HepG2 (cell line): ENCODE data around the gene PSD4. TPM values are rescaled to one million over a fixed set of nuclear protein-coding genes. Genes with fewer than 3 reads are reported as not detected.

ENCODE experiments used
- CTCF ChIP-seq: sonication (generic); formaldehyde crosslinking; IDR thresholded peaks from 2 replicates; pipeline ENCODE4 v1.5.0; 2020; ENCODE audit warnings: mild to moderate bottlenecking, missing genetic modification reagents, moderate library complexity
- ELF4 ChIP-seq: sonication (generic); formaldehyde crosslinking; IDR thresholded peaks from 2 replicates; pipeline ENCODE4 v1.5.0; 2020; ENCODE audit warnings: missing genetic modification reagents, mild to moderate bottlenecking, moderate library complexity, borderline replicate concordance
- IRX3 ChIP-seq: sonication (generic); formaldehyde crosslinking; IDR thresholded peaks from 2 replicates; pipeline ENCODE4 v1.8.1; 2023; ENCODE audit warnings: mild to moderate bottlenecking, low read depth, missing genetic modification reagents, borderline replicate concordance
- JUNB ChIP-seq: sonication (generic); formaldehyde crosslinking; IDR thresholded peaks from 2 replicates; pipeline ENCODE4 v1.8.0; 2022; ENCODE audit warnings: missing genetic modification reagents, mild to moderate bottlenecking, borderline replicate concordance
- JUND ChIP-seq: sonication (generic); formaldehyde crosslinking; IDR thresholded peaks from 2 replicates; pipeline ENCODE4 v1.8.0; 2022; ENCODE audit warnings: mild to moderate bottlenecking, missing genetic modification reagents
- KDM3A ChIP-seq: IDR thresholded peaks from 2 replicates; pipeline ENCODE4 v1.6.1; 2018; ENCODE audit warnings: low read depth, missing compliant biosample characterization
- POGK ChIP-seq: sonication (generic); formaldehyde crosslinking; conservative IDR thresholded peaks from 2 replicates; pipeline ENCODE4 v1.8.0; 2022; ENCODE audit warnings: mild to moderate bottlenecking, moderate library complexity, missing genetic modification reagents
- POLR2A ChIP-seq, 2 experiments: IDR thresholded peaks; 2 replicates each; pipeline ENCODE4 v1.6.1; 2011; ENCODE audit warnings: low read depth in 2 of 2, low read length in 2 of 2, mild to moderate bottlenecking in 1 of 2, moderate library complexity in 1 of 2; ENCODE audit not compliant: insufficient read depth in 1 of 2
- PRDM10 ChIP-seq: sonication (generic); formaldehyde crosslinking; IDR thresholded peaks from 2 replicates; pipeline ENCODE4 v1.4.0; 2020; ENCODE audit warnings: low read depth, missing genetic modification reagents
- SIX1 ChIP-seq: sonication (generic); formaldehyde crosslinking; IDR thresholded peaks from 2 replicates; pipeline ENCODE4 v1.4.0; 2020; ENCODE audit warnings: missing genetic modification reagents, borderline replicate concordance
- SNAPC2 ChIP-seq: sonication (generic); formaldehyde crosslinking; IDR thresholded peaks from 2 replicates; pipeline ENCODE4 v1.8.1; 2022; ENCODE audit warnings: mild to moderate bottlenecking, missing genetic modification reagents
- TAF15 ChIP-seq: fragments of 200-400 bp; formaldehyde crosslinking; IDR thresholded peaks from one replicate; pipeline ENCODE4 v1.6.1; 2018; ENCODE audit warnings: mild to moderate bottlenecking, low read depth, low read length; ENCODE audit not compliant: poor library complexity, severe bottlenecking
- XBP1 ChIP-seq: sonication (generic); formaldehyde crosslinking; IDR thresholded peaks from 2 replicates; pipeline ENCODE4 v1.5.0; 2020; ENCODE audit warnings: missing genetic modification reagents
- YEATS4 ChIP-seq: sonication (generic); formaldehyde crosslinking; IDR thresholded peaks from 2 replicates; pipeline ENCODE4 v1.4.0; 2020; ENCODE audit warnings: missing genetic modification reagents, borderline replicate concordance
- ZBTB33 ChIP-seq: sonication (generic); formaldehyde crosslinking; IDR thresholded peaks from 2 replicates; pipeline ENCODE4 v1.4.0; 2020; ENCODE audit warnings: missing genetic modification reagents
- ZMAT3 ChIP-seq: sonication (generic); formaldehyde crosslinking; conservative IDR thresholded peaks from 2 replicates; pipeline ENCODE4 v1.7.0; 2021; ENCODE audit warnings: missing genetic modification reagents
- ZNF253 ChIP-seq: sonication (generic); formaldehyde crosslinking; IDR thresholded peaks from 2 replicates; pipeline ENCODE4 v1.8.0; 2022; ENCODE audit warnings: mild to moderate bottlenecking, missing genetic modification reagents, borderline replicate concordance
- ZNF274 ChIP-seq: sonication (generic); formaldehyde crosslinking; IDR thresholded peaks from 2 replicates; pipeline ENCODE4 v1.5.1; 2020; ENCODE audit warnings: mild to moderate bottlenecking, missing genetic modification reagents
- ZNF737 ChIP-seq: sonication (generic); formaldehyde crosslinking; IDR thresholded peaks from 2 replicates; pipeline ENCODE4 v1.5.0; 2020; ENCODE audit warnings: missing genetic modification reagents, mild to moderate bottlenecking, borderline replicate concordance
- ZNF891 ChIP-seq: sonication (generic); formaldehyde crosslinking; IDR thresholded peaks from 2 replicates; pipeline ENCODE4 v1.5.0; 2020; ENCODE audit warnings: mild to moderate bottlenecking, missing genetic modification reagents
- polyA plus RNA-seq, 8 experiments: library from polyadenylated mRNA; depleted of rRNA in 3 of 8; stranded (reverse) in 7 of 8; unstranded in 1 of 8; fragments of >200 nt; fragmentation: Illumina TruSeq in 4 of 8; extraction: Trizol in 4 of 8; gene quantifications; 2 replicates each; pipeline versions ENCODE4 v1.2.1 to v1.2.3, GENCODE V29; 2011 to 2016; ENCODE audit warnings: low read depth in 4 of 8, missing spikeins in 1 of 8, mixed read lengths in 1 of 8; ENCODE audit not compliant: insufficient read depth in 1 of 8
- total RNA-seq, 5 experiments: library from RNA; depleted of rRNA; stranded (reverse); fragments of >200 nt; fragmentation: Illumina TruSeq; extraction: Trizol; gene quantifications; 2 replicates each; pipeline ENCODE4 v1.2.3, GENCODE V29; 2016; ENCODE audit warnings: low read depth in 1 of 5

Gene PSD4
- total and polyA plus RNA-seq, 2 of the 13 experiments (the other 11 are each of a cell fraction or from before 2014, with no cell fraction given): 5.8 to 9.4 TPM

GRCh38 chr2:113180131-113180946, 6.6 kb downstream of the PSD4 start (continued):
- TF ChIP-seq JUND (CRISPR knock-in tag) (peak; percentile 96), ZMAT3 (0 out of 2 replicates have a peak, but pooled peaks have one; percentile 14), ELF4 (CRISPR knock-in tag) (no peak), ZBTB33 (CRISPR knock-in tag) (peak; percentile 73), KDM3A (0 out of 2 replicates have a peak, but pooled peaks have one; percentile 39), XBP1 (CRISPR knock-in tag) (no peak), ZNF891 (CRISPR knock-in tag) (no peak), ZNF274 (no peak), JUNB (no peak), IRX3 (CRISPR knock-in tag) (no peak), SNAPC2 (0 out of 2 replicates have a peak, but pooled peaks have one; percentile 21), YEATS4 (CRISPR knock-in tag) (peak; percentile 71), SIX1 (CRISPR knock-in tag) (no peak), TAF15 (no peak), ZNF253 (no peak), PRDM10 (CRISPR knock-in tag) (peak; percentile 75; the same call in 1 of the 2 replicates), CTCF (CRISPR knock-in tag) (peak; percentile 81), ZNF737 (CRISPR knock-in tag) (no peak), POGK (CRISPR knock-in tag) (0 out of 2 replicates have a peak, but pooled peaks have one; percentile 45), POLR2A (IDR thresholded peaks at IDR 0.05; ENCODE audit: insufficient read depth in 1 of 2, low read depth in 2 of 2, low read length in 2 of 2) (peak in 1 of 2 experiments; percentile 46; a peak in 1 of 4 replicates)
